SK-N-SH treated with all-trans-retinoic acid at 6 μM for 48 hours (cell line): ENCODE measurements around the gene B3GNT3.
"Not testable (repeated sequence)": the region's sequence is repeated elsewhere in the genome, so short reads cannot be mapped to it uniquely, and the experiment has no call there.

Experiments
- ATAC-seq: fragments of 200-7000 bp; cut with Tn5 transposase; 3 replicates; pipeline ENCODE4 v1.9.1; 2020; ENCODE audit warnings: mild to moderate bottlenecking, moderate library complexity
- CREB5 ChIP-seq: fragments of 250-450 bp; sonication (Bioruptor Pico); IDR thresholded peaks from 2 replicates; pipeline ENCODE4 v1.5.1; 2020; ENCODE audit warnings: low read depth, mild to moderate bottlenecking, moderate library complexity
- CSRNP3 ChIP-seq: fragments of 250-450 bp; sonication (Bioruptor Pico); IDR thresholded peaks from 2 replicates; pipeline ENCODE4 v1.5.1; 2021; ENCODE audit warnings: mild to moderate bottlenecking, moderate library complexity
- ESRRG ChIP-seq: fragments of 250-450 bp; sonication (Bioruptor Pico); IDR thresholded peaks from 2 replicates; pipeline ENCODE4 v1.6.1; 2021; ENCODE audit warnings: mild to moderate bottlenecking
- GLIS3 ChIP-seq: fragments of 250-450 bp; sonication (Bioruptor Pico); IDR thresholded peaks from 2 replicates; pipeline ENCODE4 v1.5.0; 2020; ENCODE audit warnings: mild to moderate bottlenecking, moderate library complexity
- ISL1 ChIP-seq: fragments of 250-450 bp; sonication (Bioruptor Pico); IDR thresholded peaks from 2 replicates; pipeline ENCODE4 v2.1.2; 2022; ENCODE audit warnings: mild to moderate bottlenecking, moderate library complexity
- PATZ1 ChIP-seq: fragments of 250-450 bp; sonication (Bioruptor Pico); IDR thresholded peaks from 2 replicates; pipeline ENCODE4 v1.8.0; 2020; ENCODE audit warnings: mild to moderate bottlenecking, moderate library complexity, borderline replicate concordance
- POU6F1 ChIP-seq: fragments of 250-450 bp; sonication (Bioruptor Pico); IDR thresholded peaks from 2 replicates; pipeline ENCODE4 v1.8.0; 2021; ENCODE audit warnings: low read depth, mild to moderate bottlenecking, moderate library complexity, borderline replicate concordance
- RARB ChIP-seq: fragments of 250-450 bp; sonication (Bioruptor Pico); IDR thresholded peaks from 2 replicates; pipeline ENCODE4 v1.8.0; 2021; ENCODE audit warnings: mild to moderate bottlenecking, moderate library complexity
- TCF4 ChIP-seq: fragments of 250-450 bp; sonication (Bioruptor Pico); IDR thresholded peaks from 2 replicates; pipeline ENCODE4 v1.8.0; 2021; ENCODE audit warnings: mild to moderate bottlenecking, moderate library complexity, borderline replicate concordance
- TOX ChIP-seq: fragments of 250-450 bp; sonication (Bioruptor Pico); IDR thresholded peaks from 2 replicates; pipeline ENCODE4 v1.8.0; 2021; ENCODE audit warnings: mild to moderate bottlenecking, moderate library complexity, borderline replicate concordance
- TSHZ2 ChIP-seq: fragments of 250-450 bp; sonication (Bioruptor Pico); IDR thresholded peaks from 2 replicates; pipeline ENCODE4 v1.5.0; 2020; ENCODE audit warnings: mild to moderate bottlenecking, moderate library complexity
- ZC3H10 ChIP-seq: fragments of 250-450 bp; sonication (Bioruptor Pico); IDR thresholded peaks from 2 replicates; pipeline ENCODE4 v1.5.1; 2021; ENCODE audit warnings: mild to moderate bottlenecking, moderate library complexity
- ZFP3 ChIP-seq: fragments of 250-450 bp; sonication (Bioruptor Pico); IDR thresholded peaks from 2 replicates; pipeline ENCODE4 v1.5.0; 2020; ENCODE audit warnings: mild to moderate bottlenecking, moderate library complexity
- ZFP30 ChIP-seq: fragments of 450-650 bp; formaldehyde crosslinking; IDR thresholded peaks from 2 replicates; pipeline ENCODE4 v1.5.0; 2022; ENCODE audit warnings: mild to moderate bottlenecking, moderate library complexity
- ZNF565 ChIP-seq: fragments of 450-650 bp; formaldehyde crosslinking; conservative IDR thresholded peaks from 2 replicates; pipeline ENCODE4 v1.5.0; 2020; ENCODE audit warnings: low read depth, mild to moderate bottlenecking, moderate library complexity
- ZNF70 ChIP-seq: fragments of 450-650 bp; formaldehyde crosslinking; IDR thresholded peaks from 2 replicates; pipeline ENCODE4 v1.5.0; 2020; ENCODE audit warnings: mild to moderate bottlenecking, moderate library complexity
- ZNF8 ChIP-seq: fragments of 450-650 bp; formaldehyde crosslinking; IDR thresholded peaks from 2 replicates; pipeline ENCODE4 v1.5.0; 2020; ENCODE audit warnings: mild to moderate bottlenecking, moderate library complexity

Gene B3GNT3

GRCh38 chr19:17775245-17775927 is 19.6 kb upstream of the B3GNT3 start:
- TF ChIP-seq ZFP3 (CRISPR knock-in tag) (peak; percentile 100), TSHZ2 (CRISPR knock-in tag) (no peak)
- ATAC-seq = peak; percentile 82

GRCh38 chr19:17775991-17776803 is 18.7 kb upstream of the B3GNT3 start:
- no peak for TF ChIP-seq ZNF565 (CRISPR knock-in tag)
- no peak for TF ChIP-seq POU6F1 (CRISPR knock-in tag)
- no peak for TF ChIP-seq ISL1 (CRISPR knock-in tag)
- TF ChIP-seq TOX = no peak
- no peak for TF ChIP-seq PATZ1 (CRISPR knock-in tag)
- no peak for ATAC-seq

GRCh38 chr19:17777840-17778239 is 17.1 kb upstream of the B3GNT3 start:
- not testable (repeated sequence) for ATAC-seq

GRCh38 chr19:17778251-17778967 is 16.5 kb upstream of the B3GNT3 start:
- ATAC-seq = peak; percentile 68
- TF ChIP-seq TCF4 (CRISPR knock-in tag) (no peak), RARB (CRISPR knock-in tag) (no peak), TSHZ2 (CRISPR knock-in tag) (no peak), ISL1 (CRISPR knock-in tag) (no peak), CSRNP3 (CRISPR knock-in tag) (no peak), ZNF70 (no peak), POU6F1 (CRISPR knock-in tag) (no peak), ZFP3 (CRISPR knock-in tag) (no peak), ZFP30 (CRISPR knock-in tag) (no peak), GLIS3 (CRISPR knock-in tag) (no peak), CREB5 (CRISPR knock-in tag) (no peak), ESRRG (CRISPR knock-in tag) (no peak), ZC3H10 (CRISPR knock-in tag) (no peak), ZNF8 (CRISPR knock-in tag) (no peak)
